Transverse colon (tissue), 4 donors: ENCODE results near the gene MAP2K5.

Source experiments
- CTCF ChIP-seq, 5 experiments: fragments of 200-600 bp in 3 of 5; fragments of 450-650 bp in 2 of 5; sonication (generic) in 3 of 5; IDR thresholded peaks; 1 replicate in 2 of 5; 2 replicates in 3 of 5; pipeline ENCODE4 v1.5.1; 2016 to 2017; ENCODE audit warnings: antibody characterized with exemption in 5 of 5, inconsistent platforms in 3 of 5, mild to moderate bottlenecking in 2 of 5, moderate library complexity in 1 of 5
- POLR2A ChIP-seq: fragments of 450-650 bp; IDR thresholded peaks from one replicate; pipeline ENCODE4 v1.6.1; 2016; ENCODE audit warnings: antibody characterized with exemption, mild to moderate bottlenecking, moderate library complexity
- POLR2AphosphoS5 ChIP-seq, 3 donors: sonication (generic); formaldehyde crosslinking; IDR thresholded peaks; one replicate each; pipeline ENCODE4 v1.6.1; 2016; ENCODE audit warnings: antibody characterized with exemption in 3 of 3

GRCh38 chr15:67783303-67783702, 240.8 kb downstream of the MAP2K5 start:
- TF ChIP-seq POLR2A (no peak), CTCF (IDR thresholded peaks at IDR 0.05) (no peak), POLR2AphosphoS5 (IDR thresholded peaks at IDR 0.05) (no peak)
